GM12875 (cell line): ENCODE measurements around the gene AP3S2.

Source experiments
- H3K4me3 ChIP-seq: one replicate; pipeline ENCODE4 v1.5.1; 2011; ENCODE audit warnings: low read depth, low read length, control low read depth
- TF ChIP-seq, protein P1 (sequence below): IDR thresholded peaks from 2 replicates; pipeline ENCODE4 v1.5.1; 2011; ENCODE audit warnings: low read depth, mild to moderate bottlenecking, control low read depth, inconsistent platforms, low read length, moderate library complexity, borderline replicate concordance; ENCODE audit not compliant: insufficient read depth

AP3S2 gene

DNA sequence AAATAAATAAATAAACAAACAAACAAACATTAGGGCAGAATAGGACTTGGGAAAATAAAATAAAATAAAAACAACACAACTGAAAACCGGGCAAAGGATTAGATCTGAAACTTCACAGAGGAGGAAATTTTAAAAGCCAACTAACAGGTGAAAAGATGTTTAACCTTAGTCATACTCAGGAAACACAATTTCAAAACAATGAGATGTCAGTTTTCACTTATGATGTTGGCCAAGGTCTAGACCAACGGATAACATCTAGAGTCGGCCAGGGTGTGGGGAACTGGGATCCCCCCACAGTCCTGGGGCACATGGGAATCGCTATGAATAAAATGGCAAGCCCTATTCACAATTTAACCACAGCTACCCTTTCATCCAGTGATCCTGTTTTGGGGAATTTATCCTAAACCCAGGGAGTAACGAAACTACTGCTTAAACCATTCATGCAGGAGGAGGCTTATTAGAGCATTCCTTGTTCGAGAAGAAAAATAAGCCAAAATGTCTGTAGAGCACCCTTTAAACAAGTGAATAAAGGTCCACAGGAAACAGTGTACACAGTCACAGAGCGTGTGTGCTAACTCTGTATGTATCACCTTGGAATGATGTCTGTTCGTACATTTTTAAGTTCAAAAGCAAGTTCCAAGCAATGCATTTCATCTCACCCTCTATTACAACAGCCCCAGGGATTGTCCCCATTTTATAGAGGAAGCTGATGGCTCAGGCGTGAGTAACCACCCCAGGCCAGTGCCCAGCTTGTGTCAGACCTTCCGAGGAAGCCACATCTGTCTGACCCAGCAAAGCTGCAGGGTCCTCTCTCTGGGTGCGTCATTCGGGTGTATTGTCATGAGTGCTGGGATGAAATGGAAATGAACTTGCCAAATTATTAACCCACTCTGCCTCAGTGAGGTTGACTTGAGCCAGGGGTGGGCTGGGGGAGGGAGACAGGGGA is 72.9 kb downstream of the AP3S2 start:
- H3K4me3 ChIP-seq: no peak overlapping the region

DNA sequence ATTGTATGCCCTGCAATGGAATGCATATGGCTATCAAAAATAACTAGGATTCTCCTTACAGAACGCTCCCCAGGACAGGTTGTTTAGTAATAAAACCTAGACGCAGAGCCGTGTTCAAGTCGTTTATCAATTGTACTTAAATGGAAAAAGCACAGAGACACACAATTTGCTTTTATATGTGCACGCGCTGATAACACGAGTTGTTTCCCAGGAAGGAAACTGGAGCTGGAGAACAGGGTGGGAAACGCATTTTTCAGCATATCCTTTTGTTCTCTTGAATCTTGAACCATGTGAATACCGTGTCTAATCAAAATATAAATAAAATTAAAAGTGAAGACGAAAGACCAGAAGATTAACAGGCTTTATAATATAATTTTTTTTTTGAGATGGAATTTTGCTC is 75.5 kb downstream of the AP3S2 start:
- no peak overlapping the region for H3K4me3 ChIP-seq

More for the DNA sequence above, 72.9 kb downstream of the AP3S2 start:
- TF ChIP-seq, protein P1, sequence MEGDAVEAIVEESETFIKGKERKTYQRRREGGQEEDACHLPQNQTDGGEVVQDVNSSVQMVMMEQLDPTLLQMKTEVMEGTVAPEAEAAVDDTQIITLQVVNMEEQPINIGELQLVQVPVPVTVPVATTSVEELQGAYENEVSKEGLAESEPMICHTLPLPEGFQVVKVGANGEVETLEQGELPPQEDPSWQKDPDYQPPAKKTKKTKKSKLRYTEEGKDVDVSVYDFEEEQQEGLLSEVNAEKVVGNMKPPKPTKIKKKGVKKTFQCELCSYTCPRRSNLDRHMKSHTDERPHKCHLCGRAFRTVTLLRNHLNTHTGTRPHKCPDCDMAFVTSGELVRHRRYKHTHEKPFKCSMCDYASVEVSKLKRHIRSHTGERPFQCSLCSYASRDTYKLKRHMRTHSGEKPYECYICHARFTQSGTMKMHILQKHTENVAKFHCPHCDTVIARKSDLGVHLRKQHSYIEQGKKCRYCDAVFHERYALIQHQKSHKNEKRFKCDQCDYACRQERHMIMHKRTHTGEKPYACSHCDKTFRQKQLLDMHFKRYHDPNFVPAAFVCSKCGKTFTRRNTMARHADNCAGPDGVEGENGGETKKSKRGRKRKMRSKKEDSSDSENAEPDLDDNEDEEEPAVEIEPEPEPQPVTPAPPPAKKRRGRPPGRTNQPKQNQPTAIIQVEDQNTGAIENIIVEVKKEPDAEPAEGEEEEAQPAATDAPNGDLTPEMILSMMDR: no peak

DNA sequence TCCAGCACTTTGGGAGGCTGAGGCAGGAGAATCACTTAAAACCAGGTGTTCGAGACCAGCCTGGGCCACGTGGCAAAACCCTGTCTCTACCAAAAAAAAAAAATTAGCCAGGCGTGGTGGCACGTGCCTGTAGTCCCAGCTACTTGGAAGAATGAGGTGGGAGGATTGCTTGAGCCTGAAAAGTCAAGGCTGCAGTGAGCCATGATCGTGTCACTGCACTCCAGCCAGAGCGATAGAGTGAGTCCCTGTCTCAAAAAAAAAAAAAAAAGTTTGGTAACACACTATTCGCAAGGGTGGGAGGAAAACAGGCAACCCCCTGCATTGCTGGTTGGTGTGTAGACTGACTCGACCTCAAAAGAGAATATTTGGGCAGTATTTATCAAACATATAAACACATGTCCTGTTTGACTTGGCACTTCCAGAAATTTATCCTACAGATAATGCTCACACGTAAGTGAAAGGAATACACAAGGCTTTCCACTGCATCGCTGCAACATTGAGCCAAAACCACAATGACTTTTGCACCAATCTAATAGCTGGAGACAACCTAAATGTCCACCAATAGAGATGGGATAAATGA is 76.0 kb downstream of the AP3S2 start:
- no peak overlapping the region for H3K4me3 ChIP-seq
- TF ChIP-seq, protein P1: no peak

More for the DNA sequence above, 75.5 kb downstream of the AP3S2 start:
- TF ChIP-seq, protein P1: no peak

DNA sequence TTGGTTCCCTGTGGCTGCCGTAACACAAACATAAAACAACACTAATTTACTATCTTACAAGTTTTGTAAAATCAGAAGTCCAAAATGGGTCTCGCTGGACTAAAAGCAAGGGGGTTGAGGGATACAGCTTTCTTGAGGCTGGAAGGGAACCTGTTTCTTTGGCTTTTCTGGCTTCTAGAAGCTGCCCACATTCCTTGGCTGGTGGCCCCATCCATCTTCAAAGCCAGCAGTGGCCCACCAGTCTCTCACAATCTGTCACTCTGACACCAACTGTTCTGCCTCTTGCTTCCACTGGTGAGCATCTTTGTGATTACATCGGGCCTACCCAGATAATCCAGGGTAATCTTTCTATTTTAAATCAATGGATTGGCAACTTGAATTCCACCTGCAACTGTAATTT is 78.0 kb downstream of the AP3S2 start:
- no peak overlapping the region for H3K4me3 ChIP-seq
- TF ChIP-seq, protein P1: no peak

DNA sequence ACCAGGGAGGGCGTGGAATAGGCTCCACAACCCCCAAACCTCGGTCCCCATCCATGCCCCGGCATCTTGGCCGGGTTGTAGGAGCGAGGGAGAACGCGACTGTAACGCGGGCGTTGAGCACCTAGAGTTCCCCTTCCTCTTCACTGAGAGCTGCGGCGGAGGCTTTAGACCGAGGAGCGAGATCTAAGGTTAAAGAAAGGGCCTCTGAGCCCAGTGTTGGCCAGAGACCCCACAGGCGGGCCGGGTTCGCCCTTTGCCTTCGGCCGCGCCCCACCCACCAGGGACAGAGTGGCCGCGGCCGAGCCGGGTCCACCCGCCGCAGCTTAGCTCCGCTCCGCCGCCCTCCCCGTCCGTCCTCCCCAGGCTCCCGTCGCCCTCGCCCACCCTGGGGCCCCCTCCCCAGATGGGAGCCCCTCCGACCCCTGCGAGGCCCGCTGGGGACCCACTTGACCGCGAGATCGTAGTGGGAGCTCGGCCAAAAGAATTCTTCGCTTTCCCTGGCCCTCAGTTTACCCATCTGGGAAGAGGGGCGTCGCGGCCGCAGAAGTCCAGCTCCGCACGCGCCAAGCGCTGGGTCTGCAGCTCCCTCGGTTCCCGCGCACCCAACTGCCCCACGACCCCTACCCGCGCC is 79.6 kb downstream of the AP3S2 start:
- TF ChIP-seq, protein P1: no peak
- no peak overlapping the region for H3K4me3 ChIP-seq

DNA sequence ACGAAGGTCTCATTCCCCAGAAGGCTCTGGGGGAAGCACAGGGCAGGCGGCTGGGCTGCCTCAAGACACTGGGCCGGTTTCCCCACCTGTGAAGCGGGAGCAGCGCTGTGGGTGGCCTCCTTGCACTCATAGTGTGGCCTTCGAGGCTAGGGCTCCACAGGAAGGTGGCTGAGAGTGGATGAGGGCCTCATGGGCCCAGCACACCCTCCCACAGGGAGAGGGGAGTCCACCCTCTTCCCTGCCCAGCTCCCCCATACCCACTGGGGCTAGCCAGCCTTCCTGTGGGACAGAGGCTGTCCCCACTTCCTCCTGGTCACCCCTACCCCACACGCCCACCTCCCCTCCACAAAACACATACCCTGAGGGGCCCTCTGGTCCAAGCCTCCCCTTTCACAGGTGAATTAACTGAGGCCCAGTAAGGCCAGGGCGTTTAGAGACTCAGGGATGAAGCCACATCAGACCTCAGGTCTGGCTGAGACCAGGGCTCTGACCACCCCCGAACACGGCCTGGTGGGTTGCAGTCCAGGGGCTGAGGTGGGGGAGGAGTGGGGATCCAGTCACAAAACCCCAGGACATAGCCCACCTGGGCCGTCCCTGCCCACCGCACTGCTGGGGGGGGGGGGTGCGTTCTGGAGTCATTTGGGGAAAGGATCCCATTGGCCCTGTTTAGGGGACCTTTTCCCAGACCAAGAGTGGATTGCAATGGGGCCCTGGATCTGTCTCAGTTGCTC is 80.2 kb downstream of the AP3S2 start:
- no peak overlapping the region for H3K4me3 ChIP-seq

More for the DNA sequence above, 80.2 kb downstream of the AP3S2 start:
- TF ChIP-seq, protein P1: no peak
